Measurements from ENCODE around the gene SLC2A9.

SLC2A9 gene

DNA sequence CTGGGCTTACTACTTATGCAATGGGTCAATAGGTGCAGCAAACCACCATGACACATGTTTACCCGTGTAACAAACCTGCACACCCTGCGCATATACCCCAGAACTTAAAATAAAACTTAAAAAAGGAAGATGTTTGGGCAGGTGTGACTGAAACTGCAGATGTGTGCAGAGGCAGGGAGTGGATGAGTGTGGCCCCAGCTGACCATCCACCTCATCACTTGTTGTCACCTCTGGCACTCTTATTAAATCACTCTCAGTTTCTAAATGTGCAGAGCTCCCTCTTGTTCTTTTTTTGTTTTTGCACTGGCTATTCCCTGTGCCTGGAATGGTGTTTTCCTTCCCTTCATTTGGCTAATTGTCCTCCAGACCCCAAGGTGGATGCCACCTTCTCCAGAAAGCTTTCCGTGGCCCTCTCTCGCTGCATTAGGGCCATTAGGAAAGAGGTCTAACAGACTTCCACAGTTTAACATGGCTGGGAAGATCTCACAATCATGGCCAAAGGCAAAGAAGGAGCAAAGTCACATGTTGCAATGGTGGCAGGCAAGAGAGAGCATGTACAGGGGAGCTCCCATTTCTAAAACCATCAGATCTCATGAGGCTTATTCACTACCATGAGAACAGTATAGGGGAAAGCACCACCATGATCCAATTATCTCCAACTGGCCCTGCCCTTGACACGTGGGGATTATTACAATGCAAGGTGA, 58.5 kb downstream of the SLC2A9 start:
- no peak for DNase-seq (ENCODE audit: low read depth)

DNA sequence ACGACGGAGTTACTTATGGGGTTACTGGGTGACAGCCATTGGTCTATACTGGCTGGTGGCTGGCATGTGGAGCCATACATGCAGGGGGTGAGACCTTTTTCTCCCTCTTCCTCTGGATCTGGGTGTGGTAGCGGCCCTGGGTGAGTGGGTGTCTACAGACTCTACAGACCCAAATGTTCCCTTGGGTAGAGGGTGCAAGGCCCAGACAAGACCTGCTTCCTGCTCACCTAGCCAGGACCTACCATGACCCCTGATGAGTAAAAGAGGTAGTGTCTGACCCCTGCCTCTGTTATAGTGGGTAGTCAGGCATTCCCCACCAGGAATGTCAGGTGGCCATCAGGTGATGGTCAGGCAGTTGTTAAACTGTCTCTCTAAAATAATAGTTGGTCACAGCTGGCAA, 66.8 kb downstream of the SLC2A9 start:
- no peak for DNase-seq (ENCODE audit: low read depth)

DNA sequence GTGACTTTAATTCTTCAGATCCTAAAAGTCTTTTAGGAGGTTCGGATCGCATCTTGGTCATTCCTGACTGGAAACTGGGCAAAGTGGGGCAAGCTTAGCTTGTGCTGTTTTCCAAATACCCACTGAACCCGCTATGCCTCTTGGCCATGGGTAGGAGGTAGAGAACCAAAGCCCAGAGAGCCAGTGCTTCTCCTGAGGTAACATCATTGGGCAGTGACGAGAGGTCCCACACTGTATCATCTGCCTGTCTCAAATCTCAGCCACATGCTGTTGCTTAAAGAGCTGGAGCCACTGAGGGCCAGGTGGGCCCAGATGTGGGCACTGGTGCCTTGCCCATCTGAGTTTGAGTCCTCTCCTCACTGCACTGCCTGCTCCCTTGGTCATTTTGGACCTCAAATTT, 68.2 kb downstream of the SLC2A9 start:
- no peak for DNase-seq (ENCODE audit: low read depth)

DNA sequence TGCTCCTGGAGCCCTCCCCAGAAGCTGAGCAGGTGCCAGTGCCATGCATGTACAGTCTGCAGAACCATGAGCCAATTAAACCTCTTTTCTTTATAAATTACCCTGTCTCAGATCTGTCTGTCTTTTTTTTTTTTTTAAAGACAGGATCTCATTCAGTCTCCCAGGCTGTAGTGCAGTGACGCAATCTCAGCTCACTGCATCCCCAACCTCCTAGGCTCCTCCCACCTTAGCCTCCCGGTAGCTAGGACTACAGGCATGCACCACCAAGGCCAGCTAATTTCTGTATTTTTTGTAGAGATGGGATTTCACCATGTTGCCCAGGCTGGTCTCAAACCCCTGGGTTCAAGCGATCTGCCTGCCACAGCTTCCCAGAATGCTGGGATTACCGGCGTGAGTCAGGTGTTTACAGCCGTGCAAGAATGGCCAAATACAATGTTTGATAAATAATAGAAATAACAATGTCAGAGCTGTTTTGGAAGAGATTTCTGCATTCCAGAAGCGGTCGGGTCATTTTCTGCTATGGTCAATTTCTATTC, 68.8 kb downstream of the SLC2A9 start:
- no peak for DNase-seq (ENCODE audit: low read depth)

DNA sequence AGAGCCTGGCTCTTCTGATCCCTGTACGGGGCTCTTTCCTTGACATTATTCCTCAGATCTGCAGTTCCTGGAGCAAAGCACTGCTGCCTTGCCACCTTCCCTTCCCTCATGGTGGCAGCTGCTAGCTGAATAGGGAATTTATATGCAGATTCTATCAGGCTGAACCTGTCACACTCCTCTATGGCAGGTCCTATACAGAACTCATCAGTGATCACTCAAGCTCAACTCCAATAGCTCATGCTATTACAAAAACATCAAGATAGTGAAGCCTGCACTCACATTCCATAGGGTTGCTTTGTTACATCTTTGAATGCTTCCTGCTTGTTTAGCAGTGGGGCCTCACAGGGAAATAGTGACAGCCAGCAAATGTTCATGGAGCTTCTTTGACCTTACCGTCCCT, 71.7 kb downstream of the SLC2A9 start:
- no peak for DNase-seq (ENCODE audit: low read depth)

DNA sequence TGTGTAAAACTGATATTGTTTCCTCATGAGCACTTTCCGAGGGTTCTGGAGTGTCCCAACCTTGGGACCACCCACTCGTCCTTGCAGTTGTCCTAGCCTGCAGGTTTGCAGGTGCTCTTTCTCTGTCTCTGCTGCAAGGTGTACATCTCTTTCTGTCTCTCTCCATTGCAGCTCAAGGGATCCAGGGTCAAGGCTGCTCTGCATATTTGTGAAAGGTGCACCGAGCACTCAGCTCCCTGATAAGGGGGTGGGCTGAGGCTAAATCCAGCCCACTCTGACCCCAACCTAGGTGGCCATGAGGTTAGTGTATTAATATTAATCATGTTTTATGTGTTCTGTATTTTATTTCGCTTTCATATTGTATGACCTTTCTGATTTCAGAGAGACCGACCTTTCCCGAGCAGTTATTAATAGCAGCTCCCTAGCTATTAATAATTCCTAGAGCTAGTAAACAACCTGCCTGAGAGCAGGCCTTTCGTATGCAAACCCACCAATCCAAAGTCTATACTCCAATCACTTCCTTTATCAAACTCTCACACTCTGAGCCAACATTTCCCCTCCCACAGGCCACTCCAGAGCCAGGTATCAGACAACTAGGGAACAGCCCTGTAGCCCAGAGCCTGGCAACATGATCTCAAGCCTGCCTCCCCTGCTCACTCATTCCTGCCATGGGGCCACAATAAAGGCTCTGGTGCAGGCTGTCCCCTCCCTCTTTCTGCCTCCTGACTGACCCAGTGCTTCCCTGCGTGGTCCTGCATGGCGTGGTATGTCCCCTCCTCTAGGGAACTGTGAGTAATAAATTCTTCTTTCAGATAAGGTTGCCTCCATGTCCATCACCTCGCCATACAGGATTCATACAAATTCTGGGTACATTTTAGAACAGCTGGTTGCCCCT, 73.9 kb downstream of the SLC2A9 start:
- no peak for DNase-seq (ENCODE audit: low read depth)

DNA sequence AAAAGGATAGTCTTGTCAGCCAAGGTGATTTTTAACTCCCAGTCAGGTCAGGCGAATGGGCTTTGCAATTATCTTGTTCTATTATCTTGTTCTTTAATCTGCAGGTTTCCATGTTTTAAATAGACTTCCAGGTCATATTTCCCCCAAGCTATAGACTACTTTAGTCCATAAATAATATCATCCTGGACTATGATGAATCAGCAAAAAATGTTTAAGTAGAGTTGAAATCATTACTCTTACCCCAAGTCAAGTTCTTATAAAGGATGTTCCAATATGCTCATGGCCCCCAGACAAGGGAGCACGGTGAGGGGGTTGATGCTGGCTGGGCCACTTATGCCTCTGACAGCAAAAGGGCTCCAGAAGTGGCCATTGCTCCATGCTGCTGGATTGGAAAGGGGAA, 75.1 kb downstream of the SLC2A9 start:
- no peak for DNase-seq (ENCODE audit: low read depth)

DNA sequence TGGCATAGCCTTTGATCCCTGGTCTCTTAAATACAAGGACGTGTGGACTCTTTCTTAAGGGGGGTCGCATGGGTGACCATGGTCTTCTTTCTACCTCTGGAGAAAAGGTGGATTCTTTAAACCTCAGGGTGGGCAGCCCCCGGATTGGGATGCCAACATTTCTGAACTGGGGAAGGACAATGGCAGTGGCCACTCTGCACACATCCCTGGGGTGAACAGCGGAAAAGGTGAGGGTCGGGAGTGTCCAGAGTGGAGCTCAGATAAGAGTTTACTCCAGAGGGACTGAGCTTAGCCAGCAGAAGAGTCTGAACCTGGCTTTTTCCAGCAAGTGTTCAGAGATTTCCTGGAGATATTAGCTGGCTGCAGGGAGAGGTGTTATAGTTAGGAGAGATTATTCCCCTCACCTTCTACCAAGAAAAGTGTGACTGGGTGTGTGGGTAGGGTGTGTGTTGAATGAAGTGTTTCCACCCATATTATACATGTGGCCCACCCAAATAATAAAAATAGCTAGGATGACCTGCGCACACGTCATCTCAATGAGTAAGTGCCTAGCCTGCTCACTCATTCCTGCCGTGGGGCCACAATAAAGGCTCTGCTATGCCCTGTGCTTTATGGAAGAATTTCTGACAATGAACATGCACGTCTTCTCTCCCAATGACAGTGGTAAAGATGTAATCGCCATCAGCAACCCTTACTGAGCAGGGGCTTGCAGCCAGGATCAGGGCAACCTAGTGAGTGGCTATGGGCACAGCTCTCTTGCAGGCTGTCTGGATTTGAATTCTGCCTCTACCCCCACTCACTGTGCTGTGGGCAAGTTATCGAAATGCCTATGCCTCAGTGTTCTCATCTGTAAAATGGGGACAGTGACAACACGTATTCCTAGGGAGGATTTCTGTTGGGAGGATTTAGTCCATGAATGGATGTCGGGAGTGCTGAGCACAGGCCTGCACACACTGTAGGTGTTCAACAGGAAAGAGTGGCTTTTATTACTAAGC, 76.6 kb downstream of the SLC2A9 start:
- no peak for DNase-seq (ENCODE audit: low read depth)

DNA sequence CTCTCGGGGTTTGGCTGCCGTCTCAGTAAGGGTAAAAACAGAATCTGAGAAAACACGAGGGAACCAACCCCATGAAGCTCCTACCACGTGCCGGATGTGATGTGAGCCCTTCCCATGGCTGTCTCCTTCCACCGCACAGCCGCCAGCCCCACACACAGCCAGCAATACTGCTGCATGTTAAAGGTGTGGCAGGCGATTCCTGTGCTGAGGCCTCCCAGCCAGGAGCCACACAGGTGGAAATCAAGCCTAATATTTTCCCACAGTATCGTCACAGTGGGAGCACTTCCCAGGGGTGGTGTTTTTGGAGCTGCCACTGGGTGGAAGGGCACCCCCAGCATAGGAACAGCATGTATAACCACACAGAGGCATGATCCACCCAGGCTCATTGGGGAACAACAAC, 77.5 kb downstream of the SLC2A9 start:
- DNase-seq (ENCODE audit: low read depth) = no peak

DNA sequence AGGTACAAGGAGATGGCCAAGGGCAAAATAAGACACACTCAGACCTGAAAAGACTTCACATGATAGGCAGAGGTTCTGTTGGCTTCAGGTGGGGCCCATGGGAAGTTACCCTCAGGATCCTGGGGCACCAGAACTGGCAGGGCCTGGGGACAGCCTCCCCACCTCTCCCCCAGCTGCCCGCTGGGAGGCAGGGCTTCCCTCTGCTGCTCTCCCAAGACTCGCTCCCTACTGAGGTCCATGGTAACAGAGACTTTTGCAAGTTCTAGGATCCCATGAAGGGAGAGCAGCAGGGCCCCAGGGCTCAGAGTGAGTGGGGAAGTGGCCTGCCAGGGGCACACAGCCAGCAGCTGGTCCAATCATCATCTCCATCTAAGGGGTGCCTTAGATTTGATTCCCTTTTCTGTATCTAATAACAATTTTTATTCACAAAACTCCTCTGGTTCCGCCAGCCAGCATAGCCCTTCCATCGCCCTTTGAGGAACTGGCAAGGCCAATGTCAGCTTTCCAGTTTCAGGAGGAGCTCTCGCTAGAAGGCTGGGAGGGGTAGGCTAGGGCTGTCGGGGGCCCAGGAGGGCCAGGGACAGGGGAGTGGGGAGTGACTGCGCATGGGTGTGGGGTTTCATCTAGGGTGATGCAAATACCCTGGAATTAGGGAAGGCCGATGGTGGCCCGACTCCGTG, 78.2 kb downstream of the SLC2A9 start:
- DNase-seq (ENCODE audit: low read depth) = no peak

DNA sequence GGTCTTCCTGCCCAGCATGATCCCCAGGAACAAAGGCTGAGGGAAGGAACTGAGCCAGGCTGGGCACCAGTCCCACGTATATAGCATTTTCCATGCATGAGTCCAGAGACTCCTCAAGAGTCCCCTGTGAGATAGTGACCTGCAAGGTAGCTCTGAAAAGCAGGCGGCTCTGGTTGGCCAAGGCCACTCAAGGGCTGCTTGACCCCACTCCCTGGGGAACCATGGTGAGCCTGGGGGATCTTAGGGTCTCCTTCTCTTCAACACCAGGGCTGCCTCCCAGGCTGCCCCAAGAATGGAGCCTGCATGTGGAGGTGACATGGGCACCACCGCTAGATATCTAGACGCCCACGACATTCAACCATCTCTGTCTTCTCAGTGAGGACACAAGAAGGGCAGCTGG, 79.2 kb downstream of the SLC2A9 start:
- no peak for DNase-seq (ENCODE audit: low read depth)

DNA sequence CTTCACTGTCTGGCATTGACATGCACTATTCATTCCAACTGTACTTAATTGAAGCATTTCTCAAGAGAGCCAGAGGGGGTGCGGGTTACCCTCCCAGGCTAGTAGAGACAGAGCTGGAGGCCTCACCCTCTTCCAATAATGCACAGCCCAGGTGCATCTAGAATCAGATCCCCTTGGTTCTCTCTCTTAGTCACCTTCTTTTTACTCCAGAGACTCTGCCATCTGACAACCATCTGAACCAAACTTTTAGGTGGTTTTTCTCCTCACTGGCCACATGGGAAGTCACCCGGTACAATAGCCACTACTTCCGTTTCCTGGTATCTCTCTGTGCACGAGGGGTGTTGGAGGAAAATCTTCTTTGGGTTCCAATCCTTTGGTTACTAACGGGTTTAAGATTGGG, 81.3 kb downstream of the SLC2A9 start:
- no peak for DNase-seq (ENCODE audit: low read depth)

DNA sequence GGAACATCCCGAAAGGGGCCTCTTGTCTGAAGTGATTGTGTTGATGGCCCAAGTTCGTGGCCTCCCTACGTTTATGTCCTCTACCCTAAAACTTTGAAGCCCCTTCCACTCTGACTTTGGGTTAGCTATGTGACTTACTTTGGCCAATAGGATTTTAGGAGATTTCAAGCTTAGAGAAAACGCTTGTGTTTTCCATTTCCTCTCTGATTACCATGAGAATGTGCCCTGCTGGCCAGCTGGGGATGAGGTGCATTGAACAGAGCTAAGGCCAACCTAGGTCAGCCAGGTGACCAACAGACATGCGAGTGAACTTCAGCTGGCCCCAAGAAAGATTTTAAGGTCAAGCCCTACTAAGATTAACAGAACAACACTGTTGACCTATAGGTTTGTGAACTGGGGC, 82.4 kb downstream of the SLC2A9 start:
- no peak for DNase-seq (ENCODE audit: low read depth)

DNA sequence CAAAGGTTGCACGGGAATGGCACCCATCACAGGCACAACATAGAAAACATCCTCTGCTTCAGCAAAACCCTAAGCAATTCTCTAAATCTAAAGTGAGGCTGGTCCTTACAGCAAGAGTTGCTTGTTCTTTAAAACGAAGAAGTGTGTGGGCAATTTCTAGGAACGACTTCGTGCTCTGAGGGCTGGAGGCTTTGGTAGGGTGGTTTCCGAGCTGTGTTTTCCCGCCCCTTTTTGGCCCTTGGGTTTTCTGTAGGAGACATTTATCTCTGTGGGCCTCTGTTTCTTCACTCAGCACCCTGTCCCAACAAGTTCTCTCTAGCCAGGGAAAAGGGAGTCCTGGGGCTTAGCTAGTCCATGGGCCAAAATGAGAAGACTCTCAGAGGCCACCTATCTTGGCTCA, 84.2 kb downstream of the SLC2A9 start:
- DNase-seq (ENCODE audit: low read depth) = no peak

DNA sequence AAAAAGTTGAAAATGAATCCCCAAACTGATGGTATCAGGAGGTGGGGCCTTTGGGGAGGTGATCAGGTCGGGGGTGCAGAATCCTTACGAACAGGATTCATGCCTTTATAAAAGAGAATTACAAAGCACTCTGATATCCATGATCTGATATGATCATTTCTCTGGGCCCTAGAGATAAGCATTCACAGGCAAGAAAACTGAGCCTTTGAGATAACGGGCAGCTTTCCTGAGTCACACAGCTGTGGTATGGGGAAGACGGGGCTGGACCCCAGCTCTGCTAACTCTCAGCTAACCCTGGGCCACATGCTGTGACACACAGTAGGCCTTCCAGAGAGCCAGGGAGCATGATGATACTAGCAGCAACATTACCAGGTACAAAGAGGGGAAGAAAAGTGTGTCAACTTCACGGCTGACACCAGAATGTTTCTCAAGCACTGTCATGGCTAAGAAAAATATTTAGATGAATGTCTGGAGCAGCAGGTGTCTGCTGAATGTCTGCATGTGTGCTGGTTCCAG, 85.1 kb downstream of the SLC2A9 start:
- no peak for DNase-seq (ENCODE audit: low read depth)

DNA sequence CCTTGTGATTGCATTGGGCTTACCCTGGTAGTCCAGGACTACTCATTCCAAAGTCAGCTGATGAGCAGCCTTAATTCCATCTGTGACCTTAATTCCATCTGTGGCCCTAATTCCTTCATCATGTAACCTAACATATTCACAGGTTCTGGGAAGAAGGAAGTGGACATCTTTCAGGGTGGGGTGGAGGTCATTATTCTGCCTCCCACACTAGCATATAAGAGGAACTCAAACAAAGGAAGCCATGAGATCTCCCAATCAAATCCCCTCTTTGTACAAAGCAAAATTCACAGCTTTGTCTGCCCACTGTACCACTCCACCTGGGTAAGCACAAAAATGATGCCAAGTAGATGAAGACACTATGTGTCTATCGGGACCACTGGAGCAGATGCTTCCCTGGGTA, 87.3 kb downstream of the SLC2A9 start:
- DNase-seq (ENCODE audit: low read depth) = no peak

DNA sequence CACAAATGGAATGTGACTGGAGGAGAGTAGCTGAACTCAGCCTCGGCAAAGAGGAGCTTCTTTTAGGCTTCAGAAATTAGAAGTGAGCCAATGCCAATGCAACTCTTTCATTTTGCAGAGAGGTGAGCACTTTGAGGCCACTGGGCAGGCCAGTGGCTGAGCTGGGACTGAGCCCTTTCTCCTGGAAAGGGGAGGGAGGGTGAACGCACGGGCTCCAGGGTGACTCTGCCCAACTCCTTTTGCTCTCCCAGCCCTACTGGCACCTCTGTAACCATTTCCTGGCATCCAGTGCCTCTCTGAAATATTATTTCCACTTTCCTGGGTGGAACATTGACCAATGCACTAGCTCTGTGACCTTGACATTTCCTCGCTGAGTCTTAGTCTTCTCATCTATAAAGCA, 88.1 kb downstream of the SLC2A9 start:
- DNase-seq (ENCODE audit: low read depth) = no peak

DNA sequence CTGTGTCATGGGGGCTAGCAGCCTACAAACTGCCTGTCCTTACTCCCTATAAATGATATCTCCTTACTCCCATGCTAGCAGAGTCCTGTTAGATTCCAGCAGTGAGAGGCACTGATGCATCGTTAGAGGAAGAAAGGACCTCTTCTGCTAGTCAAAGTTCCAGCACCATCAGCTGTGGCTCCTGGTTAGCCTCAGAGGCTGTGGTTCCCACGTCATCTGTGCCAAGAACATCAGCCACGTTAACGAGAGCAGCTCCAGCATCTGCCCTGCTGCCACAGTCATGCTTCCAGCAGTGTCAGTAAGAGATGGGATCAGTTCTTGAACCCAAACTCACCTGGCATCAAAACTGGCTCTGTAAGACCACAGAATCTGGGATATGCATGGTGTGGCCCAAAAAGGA, 88.5 kb downstream of the SLC2A9 start:
- no peak for DNase-seq (ENCODE audit: low read depth)

DNA sequence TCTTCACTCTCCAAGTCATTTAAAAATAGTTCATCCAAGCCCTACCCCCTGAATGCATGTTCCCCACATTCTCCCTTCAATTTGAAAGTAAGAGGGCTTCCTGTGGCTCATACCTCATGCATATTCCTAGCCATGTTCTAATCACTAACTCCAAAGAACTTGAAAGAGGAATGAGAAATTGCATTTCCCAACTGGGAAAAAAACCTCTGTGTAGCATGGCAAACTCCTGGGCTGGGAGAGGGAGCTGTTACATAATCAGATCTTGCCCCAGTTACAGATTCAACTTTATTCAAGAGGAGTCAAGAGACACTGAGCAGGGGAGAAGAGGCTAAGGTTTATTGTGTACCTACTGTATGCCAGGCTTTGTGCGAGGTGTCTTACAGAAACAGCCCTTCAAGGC, 90.2 kb downstream of the SLC2A9 start:
- DNase-seq (ENCODE audit: low read depth) = no peak

DNA sequence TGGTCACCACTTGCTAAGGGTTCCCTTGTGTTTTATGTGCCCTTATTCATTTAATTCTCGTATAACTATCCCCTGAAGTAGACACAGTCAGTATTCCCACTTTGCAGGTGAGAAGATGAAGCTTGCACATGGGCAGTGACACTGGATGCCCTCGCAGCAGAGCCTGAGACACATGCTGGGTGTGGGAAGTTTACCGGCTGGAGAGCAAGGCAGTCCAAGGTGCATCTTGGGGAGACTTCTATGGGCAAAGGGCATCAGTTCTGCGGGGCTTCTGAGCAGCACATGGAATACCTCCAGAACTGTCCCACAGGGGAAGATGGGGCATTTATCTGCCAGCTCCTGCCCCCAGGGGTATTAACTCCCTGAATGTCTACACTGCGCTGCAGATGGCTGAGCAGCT, 92.2 kb downstream of the SLC2A9 start:
- no peak for DNase-seq (ENCODE audit: low read depth)

DNA sequence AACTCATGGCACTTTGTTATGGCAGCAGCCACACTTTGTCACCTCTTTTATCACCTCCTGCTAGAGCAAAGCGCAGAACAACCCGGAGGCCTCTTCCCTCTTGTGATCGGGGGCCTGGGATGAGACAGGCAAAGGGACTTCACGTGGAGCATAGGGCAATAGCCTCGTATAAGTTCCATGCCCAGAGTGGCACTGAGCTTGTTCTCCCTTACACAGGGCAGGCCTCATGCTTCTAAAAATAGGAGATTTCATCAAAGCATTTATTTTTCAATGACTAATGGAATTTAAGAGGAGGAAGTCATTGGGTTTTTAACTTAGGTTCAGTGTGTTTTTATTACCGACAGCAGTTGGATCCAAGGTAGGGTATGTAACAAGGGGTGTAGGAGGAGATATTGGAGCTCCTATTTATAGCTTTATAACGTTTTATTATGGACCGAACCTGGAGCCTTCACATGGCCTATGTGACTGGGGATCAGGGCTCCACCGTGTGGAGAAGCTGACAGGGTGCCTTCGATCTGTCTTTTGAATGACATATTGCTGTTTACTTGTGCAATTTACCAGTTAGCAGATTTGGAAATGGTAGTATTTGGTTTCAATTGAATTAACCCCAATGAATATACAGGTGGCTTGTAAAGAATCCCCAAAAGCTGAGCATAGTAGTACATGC, 93.8 kb downstream of the SLC2A9 start:
- DNase-seq (ENCODE audit: low read depth) = no peak

Data from activated T-helper 9 cell treated with anti-CD3 and anti-CD28 coated beads, Interleukin-2, amount 50 U/mL, for 16 hours (primary cell).